SKM-1 treated with dmso at 0.1 percent for 144 hours (cell line): ENCODE data around the gene XKR3.
"Not testable (repeated sequence)": the region's sequence is repeated elsewhere in the genome, so short reads cannot be mapped to it uniquely, and the experiment has no call there.

Source experiments
- DNase-seq: peaks from one replicate; lab custom pipeline; 2025; ENCODE audit not compliant: unreplicated experiment; lab: John Stamatoyannopoulos, UW

XKR3 gene

GRCh38 chr22:16748160-16748929, 76.9 kb downstream of the XKR3 start:
- DNase-seq, result not testable (repeated sequence)

DNA sequence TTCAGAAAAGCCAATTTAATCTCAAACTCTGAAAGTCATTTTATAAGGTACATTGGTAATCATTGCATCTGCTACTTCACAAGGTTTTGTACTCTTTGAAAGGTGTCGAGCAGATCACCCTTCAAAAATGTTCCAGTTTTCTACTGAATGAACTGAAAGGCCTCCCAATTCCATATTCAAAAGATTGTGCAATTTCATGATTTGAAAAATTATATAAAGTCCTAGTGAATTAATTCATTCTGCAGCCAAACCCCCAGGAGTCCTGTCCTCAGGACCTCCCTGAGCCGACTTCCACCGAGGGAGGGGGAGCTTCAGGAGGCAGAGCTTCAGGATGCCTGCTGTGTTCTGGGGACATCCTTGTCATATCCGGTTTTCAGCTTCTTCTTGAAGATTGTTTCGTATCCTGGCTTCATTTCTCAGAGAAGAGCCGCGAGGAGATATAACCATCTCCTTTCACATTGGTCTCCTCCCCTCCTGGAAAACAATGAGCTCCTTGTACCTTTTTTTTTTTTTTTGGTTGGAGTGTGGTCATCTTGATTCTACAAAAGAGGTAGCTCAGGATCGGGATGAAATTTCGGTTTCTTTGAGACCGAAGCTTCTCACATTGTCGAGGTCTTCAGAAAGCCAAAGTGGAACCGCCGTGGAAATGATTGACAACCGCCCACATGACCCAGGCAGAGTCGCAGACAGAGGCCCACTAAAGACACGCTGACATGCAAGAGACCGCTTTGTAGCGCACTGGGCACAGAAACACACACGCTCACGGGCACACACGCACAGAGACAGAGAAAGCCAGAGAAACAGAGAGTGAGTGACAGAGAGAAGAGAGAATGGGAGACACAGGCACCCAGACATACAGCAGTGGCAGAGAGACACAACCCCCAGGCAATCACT, 77.7 kb downstream of the XKR3 start:
- not testable (repeated sequence) for DNase-seq

GRCh38 chr22:16734271-16734670, 90.9 kb downstream of the XKR3 start:
- not testable (repeated sequence) for DNase-seq
